A172 (cell line): ENCODE results near the gene RBM14. TPM values are rescaled to one million over a fixed set of nuclear protein-coding genes. Genes with fewer than 3 reads are reported as not detected.
"Not testable (repeated sequence)": the region's sequence is repeated elsewhere in the genome, so short reads cannot be mapped to it uniquely, and the experiment has no call there.

Source experiments
- DNase-seq: peaks from one replicate; pipeline ENCODE4 v3.0.0-alpha.2; 2015; ENCODE audit warnings: low spot score
- total RNA-seq: library from RNA; depleted of rRNA; stranded (reverse); fragments of >200 nt; shearing (Covaris generic); gene quantifications from 2 replicates; pipeline ENCODE4 v1.2.3, GENCODE V29; 2014

Gene RBM14
- total RNA-seq, 1 experiment from 2014 or later, result 43.4 TPM

GRCh38 chr11:66636411-66636810 lies 20.0 kb downstream of the RBM14 start:
- DNase-seq, result no peak

DNA sequence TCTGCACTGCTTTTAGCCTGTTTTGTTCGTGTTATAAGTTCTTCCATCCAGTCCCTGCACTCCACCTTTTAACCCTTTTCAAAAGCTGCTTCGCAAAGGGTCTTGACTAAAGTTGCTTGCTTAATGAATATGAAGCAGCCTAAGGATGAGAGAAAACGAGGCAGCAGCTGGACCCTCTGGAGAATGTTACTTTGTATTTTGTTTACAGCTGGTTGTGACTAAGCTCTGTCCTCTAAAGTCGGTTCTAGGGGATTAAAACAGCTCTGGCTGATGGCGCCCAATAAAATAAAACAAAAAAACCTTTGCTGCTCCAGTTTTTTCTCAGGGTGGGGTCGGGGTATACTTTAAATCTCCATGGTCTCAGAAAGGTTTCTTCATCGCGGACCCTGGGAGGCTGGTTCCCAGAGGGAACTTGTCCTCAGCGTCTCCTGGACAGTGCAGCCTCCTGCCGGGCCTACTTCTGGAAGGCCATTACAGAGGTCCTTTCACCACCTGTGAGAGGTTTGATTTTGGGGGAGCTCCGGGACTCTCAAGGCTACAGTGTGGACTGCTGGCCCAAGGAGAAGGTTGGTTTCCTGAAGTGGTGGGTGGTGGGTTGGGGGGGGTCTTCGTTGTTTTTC lies 21.2 kb downstream of the RBM14 start:
- DNase-seq, result no peak

GRCh38 chr11:66638177-66639065 lies 22.0 kb downstream of the RBM14 start, which contains the start of gene RBM4:
RBM4 (plus strand) TSS chr11:66638703; CDS start chr11:66639712, 1,009 bp downstream.
- DNase-seq, result peak; percentile 99

- peak; percentile 25 for DNase-seq
Measured at GRCh38 chr11:66639066-66639813, 22.8 kb downstream of the RBM14 start.

DNA sequence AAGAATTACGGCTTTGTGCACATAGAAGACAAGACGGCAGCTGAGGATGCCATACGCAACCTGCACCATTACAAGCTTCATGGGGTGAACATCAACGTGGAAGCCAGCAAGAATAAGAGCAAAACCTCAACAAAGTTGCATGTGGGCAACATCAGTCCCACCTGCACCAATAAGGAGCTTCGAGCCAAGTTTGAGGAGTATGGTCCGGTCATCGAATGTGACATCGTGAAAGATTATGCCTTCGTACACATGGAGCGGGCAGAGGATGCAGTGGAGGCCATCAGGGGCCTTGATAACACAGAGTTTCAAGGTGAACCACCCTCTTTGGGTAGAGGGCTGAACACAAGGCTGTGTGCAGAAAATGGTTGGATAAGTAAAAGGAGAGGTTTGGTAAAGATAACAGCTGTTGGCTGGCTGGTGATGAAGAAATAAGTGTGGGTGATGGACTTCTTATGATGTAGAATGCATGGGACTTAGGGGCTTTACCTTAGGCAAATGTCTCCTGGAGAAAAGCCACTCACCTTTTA lies 23.4 kb downstream of the RBM14 start:
- not testable (repeated sequence) for DNase-seq

GRCh38 chr11:66641834-66642233 lies 25.4 kb downstream of the RBM14 start:
- no peak for DNase-seq

DNA sequence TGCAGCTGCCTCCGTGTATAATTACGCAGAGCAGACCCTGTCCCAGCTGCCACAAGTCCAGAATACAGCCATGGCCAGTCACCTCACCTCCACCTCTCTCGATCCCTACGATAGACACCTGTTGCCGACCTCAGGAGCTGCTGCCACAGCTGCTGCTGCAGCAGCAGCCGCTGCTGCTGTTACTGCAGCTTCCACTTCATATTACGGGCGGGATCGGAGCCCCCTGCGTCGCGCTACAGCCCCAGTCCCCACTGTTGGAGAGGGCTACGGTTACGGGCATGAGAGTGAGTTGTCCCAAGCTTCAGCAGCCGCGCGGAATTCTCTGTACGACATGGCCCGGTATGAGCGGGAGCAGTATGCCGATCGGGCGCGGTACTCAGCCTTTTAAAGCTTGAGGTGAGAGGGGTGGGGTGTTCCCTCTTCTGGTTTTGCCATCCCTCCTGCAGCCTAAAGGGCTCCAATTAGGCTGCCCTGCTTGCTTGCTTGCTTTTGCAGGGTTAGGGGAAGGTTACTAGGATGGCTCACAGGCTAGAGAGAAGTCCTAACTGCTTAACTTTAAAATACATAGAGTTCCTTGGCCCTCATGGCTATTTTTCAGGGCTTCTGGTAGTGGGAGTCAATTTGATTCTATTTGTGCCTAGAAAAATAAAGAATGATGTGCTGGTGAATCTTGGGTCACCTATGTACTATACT lies 27.5 kb downstream of the RBM14 start:
- DNase-seq, result no peak

- no peak for DNase-seq
Measured at GRCh38 chr11:66646828-66647227, 30.4 kb downstream of the RBM14 start.

GRCh38 chr11:66649903-66650302 lies 33.5 kb downstream of the RBM14 start:
- DNase-seq, result no peak

DNA sequence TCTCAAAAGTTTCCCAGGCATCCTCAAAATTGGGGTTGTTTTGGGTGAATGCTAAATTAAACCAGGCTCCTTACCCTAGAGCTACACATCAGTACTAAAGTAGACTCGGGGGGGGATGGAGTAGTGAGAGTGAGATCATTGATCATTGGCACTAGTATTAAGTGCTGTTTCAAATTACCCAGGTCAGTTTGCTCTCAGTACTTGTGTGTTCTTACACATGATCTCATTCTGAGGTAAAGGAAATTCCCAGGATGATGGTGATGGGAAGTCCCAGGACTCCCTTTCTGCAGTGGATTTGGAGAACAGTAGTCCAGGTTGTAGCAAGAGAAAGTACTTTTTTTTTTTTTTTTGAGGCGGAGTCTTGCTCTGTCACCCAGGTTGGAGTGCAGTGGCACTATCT lies 34.6 kb downstream of the RBM14 start:
- DNase-seq, result no peak

GRCh38 chr11:66652651-66653050 lies 36.2 kb downstream of the RBM14 start:
- no peak for DNase-seq

DNA sequence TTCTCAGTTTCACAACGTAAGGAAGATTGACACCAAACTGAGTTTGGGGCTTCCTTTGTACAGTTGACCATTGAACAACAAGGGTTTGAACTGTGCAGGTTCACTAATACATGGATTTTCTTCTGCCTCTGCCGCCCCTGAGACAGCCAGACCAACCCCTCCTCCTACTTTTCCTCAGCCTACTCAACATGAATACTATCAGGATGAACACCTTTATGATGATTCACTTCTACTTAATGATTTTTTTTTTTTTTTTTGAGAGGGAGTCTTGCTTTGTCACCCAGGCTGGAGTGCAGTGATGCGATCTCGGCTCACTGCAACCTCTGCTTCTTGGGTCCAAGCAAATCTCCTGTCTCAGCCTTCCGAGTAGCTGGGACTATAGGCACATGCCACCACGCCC lies 36.7 kb downstream of the RBM14 start:
- no peak for DNase-seq

DNA sequence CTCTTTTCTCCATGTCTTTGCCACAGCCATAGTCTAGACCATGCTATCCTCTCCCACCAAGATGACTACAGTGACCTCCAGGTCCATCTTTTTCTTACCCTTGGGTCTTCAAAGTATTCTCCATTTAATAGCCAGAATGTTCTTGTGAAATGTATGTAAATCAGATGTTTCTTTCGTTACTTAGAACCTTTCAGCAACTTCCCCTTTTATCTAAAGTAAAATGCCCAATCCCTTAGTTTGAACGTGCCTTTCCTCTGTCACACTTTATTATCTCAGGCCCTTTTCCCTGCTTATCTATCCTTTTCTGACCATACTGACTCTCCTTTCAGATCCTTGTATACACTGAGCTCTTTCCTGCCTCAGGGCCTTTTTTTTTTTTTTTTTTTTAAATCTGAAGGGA lies 43.3 kb downstream of the RBM14 start:
- DNase-seq, result no peak

DNA sequence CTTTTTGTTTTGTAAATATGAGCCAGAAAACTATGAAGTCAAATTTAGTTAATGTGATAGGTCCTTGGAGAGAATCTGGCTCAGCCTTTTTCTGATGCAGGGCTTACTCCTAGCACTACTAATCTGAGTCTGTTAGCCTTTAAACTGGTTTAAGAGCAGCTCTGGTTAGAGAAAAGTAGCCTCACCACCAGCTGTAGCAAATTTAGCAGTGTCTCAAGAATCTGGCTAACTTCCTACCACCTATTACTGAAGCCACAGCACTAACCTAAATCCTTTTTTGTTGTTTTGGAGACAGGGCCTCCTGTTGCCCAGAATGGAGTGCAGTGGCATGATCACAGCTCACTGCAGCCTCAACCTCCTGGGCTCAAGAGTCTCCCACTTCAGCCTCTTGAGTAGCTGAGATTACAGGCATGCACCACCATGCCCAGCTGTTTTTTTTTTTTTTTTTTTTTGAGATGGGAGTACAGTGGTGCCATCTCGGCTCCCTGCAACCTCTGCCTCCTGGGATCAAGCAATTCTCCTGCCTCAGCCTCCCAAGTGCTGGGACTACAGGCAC lies 47.4 kb downstream of the RBM14 start:
- no peak for DNase-seq

DNA sequence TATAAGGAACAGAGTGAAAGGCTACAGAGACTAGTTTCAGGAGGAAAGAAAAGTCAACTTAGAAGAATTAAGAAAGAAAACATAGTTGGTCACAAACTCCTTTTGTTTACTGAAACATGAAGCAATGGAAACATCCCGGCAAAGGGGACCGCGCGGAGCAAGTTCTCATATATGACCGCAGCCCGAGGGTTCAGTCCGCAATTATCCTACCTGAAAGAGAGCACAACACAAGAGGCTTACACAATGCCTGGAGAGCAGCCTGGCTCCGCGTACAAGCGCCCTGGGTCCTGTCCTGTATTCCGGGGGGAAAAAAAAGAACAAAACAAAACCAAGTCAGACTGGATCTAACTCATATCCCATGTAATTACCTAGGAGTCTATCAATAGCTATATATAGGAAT lies 48.9 kb downstream of the RBM14 start:
- DNase-seq, result no peak

GRCh38 chr11:66670816-66671215 lies 54.4 kb downstream of the RBM14 start:
- DNase-seq, result no peak

GRCh38 chr11:66674964-66675602 lies 58.7 kb downstream of the RBM14 start:
- DNase-seq, result no peak

DNA sequence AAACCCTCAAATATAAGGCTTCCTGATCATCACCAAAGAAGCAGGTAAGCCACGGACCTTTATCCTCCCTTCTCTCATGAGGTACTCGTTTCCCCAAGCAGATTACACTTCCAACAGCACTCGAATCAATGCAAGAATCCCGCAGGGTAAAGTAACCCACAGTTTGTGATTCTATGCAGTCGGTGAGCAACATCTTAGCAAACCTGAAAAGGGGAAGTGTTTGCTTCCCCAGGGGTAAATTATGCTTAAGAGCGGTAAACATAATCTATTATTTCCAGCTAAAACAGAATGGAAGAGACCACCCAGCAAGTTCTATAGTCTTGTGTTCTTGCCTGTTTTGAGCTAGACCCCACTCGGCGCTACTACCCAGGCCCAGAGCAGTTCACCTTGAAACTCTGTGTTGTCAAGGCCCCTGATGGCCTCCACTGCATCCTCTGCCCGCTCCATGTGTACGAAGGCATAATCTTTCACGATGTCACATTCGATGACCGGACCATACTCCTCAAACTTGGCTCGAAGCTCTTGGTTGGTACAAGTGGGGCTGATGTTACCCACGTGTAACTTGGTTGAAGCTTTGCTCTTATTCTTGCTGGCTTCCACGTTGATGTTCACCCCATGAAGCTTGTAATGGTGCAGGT lies 60.0 kb downstream of the RBM14 start:
- DNase-seq, result no peak
